Measurements from ENCODE around the gene CACNA1C. TPM values are rescaled to one million over a fixed set of nuclear protein-coding genes. Genes with fewer than 3 reads are reported as not detected.
A peak's percentile ranks its signal among the peaks of the same experiment; 100 is the strongest.

CACNA1C gene
- total and polyA plus RNA-seq, 2 of the 4 experiments (the other 2 are of a cell fraction): 1.6 to 2.6 TPM

- no peak overlapping the region for H3K4me3 ChIP-seq (ENCODE audit: insufficient read depth, low read depth, low read length)
- ChIA-PET CTCF (no interaction called here), POLR2A (ENCODE audit: unreplicated experiment) (no interaction called here)
- no peak overlapping the region for H3K18ac ChIP-seq (ENCODE audit: low read depth, low read length)
- no peak overlapping the region for H3K27ac ChIP-seq (ENCODE audit: insufficient read depth, low read length)
- peaks cover 4 to 9% of the 10 kb centered on the region in 2 experiments; a peak in 2 of 4 replicates for H3K79me1 ChIP-seq (ENCODE audit: low read depth in 1 of 2, low read length in 2 of 2)
- no peak overlapping the region for H4K5ac ChIP-seq (ENCODE audit: low read depth, low read length)
- no peak overlapping the region for H2AK5ac ChIP-seq (ENCODE audit: low read depth, low read length)
- BruUV-seq (replicated peaks): no TSS peak
- H4K20me1 ChIP-seq (ENCODE audit: insufficient read depth, low read length): peaks cover 4% of the 10 kb centered on the region
- no peak overlapping the region for H2BK15ac ChIP-seq (ENCODE audit: low read depth, low read length)
- H3K27me3 ChIP-seq (ENCODE audit: control insufficient read depth, insufficient read depth, low read length): no peaks in the 10 kb centered on the region
- peak overlapping the region; percentile 37; the same call in 1 of the 2 replicates for H2BK120ac ChIP-seq (ENCODE audit: low read depth, low read length)
- no peak overlapping the region for H2BK20ac ChIP-seq (ENCODE audit: low read depth, low read length)
- H3K4me1 ChIP-seq (ENCODE audit: control insufficient read depth, insufficient read depth, low read length): peaks cover 30% of the 10 kb centered on the region
- in situ Hi-C loops (cut with MboI; ENCODE audit: low sequenced_read_pairs) (no loop called here), dilution Hi-C loops (cut with HindIII; ENCODE audit: low sequenced_read_pairs, unreplicated experiment) (no loop called here), intact Hi-C loops (cut with micrococcal nuclease) (no loop called here)
- TF ChIP-seq RCOR1 (IDR thresholded peaks at IDR 0.05; ENCODE audit: insufficient replicate concordance, low read length) (no peak), POLR2A (IDR thresholded peaks at IDR 0.05; ENCODE audit: low read depth, low read length) (no peak), CTCF (conservative IDR thresholded peaks at IDR 0.05; ENCODE audit: low read depth, low read length) (no peak), CEBPB (IDR thresholded peaks at IDR 0.05; ENCODE audit: low read depth, low read length) (no peak), BHLHE40 (IDR thresholded peaks at IDR 0.05; ENCODE audit: low read depth, low read length) (no peak), MAZ (IDR thresholded peaks at IDR 0.05; ENCODE audit: borderline replicate concordance, low read depth, low read length) (no peak), MAFK (IDR thresholded peaks at IDR 0.05; ENCODE audit: low read depth, low read length) (no peak), RAD21 (IDR thresholded peaks at IDR 0.05; ENCODE audit: low read length) (no peak), ELK1 (IDR thresholded peaks at IDR 0.05; ENCODE audit: borderline replicate concordance, low read depth, low read length) (no peak), CHD1 (IDR thresholded peaks at IDR 0.05; ENCODE audit: low read depth, low read length) (no peak), FOS (IDR thresholded peaks at IDR 0.05; ENCODE audit: low read depth, low read length) (no peak), NFE2L2 (IDR thresholded peaks at IDR 0.05; ENCODE audit: low read depth, low read length) (no peak), SMC3 (IDR thresholded peaks at IDR 0.05; ENCODE audit: low read depth, low read length) (no peak), MXI1 (IDR thresholded peaks at IDR 0.05; ENCODE audit: borderline replicate concordance, low read depth, low read length) (no peak), USF2 (IDR thresholded peaks at IDR 0.05; ENCODE audit: low read depth, low read length) (no peak), RFX5 (IDR thresholded peaks at IDR 0.05; ENCODE audit: low read depth, low read length) (no peak)
- H3K4ac ChIP-seq (ENCODE audit: low read depth, low read length): no peak overlapping the region
- no peak overlapping the region for H2AK9ac ChIP-seq (replicated peaks; ENCODE audit: low read depth, low read length, poor library complexity)
- no peak overlapping the region for H3K56ac ChIP-seq (ENCODE audit: extremely low read depth, insufficient read depth, low read length)
- ATAC-seq (ENCODE audit: low read depth) (no peak), DNase-seq (no peak)
- H2AFZ ChIP-seq (replicated peaks; ENCODE audit: low read length, poor library complexity): no peak overlapping the region
- H3K23ac ChIP-seq (ENCODE audit: low read depth, low read length): no peak overlapping the region
- H2BK5ac ChIP-seq (ENCODE audit: low read depth, low read length, poor library complexity, severe bottlenecking): no peak overlapping the region
- no peak overlapping the region for H3K4me2 ChIP-seq (ENCODE audit: low read depth, low read length)
- H3K9me3 ChIP-seq (ENCODE audit: control insufficient read depth, insufficient read depth, low read length): no peaks in the 10 kb centered on the region; the same call in 1 of the 2 replicates
- no peak overlapping the region for H3K9ac ChIP-seq (ENCODE audit: low read depth, low read length)
- 0 out of 2 replicates have a peak overlapping the region, but pooled peaks have one; percentile 14 for H4K91ac ChIP-seq (ENCODE audit: insufficient read depth, low read depth, low read length)
- peaks cover 25% of the 10 kb centered on the region for H3K9me1 ChIP-seq (ENCODE audit: insufficient read depth, low read length)
- H3K14ac ChIP-seq (replicated peaks; ENCODE audit: low read depth, low read length): no peak overlapping the region
- no peaks in the 10 kb centered on the region for H3K36me3 ChIP-seq (ENCODE audit: control insufficient read depth, insufficient read depth, low read length)
- no CpG with 5 or more reads among the region's 4 CpGs for WGBS, 2 experiments (ENCODE audit: extremely low coverage in 2 of 2, insufficient read length in 1 of 2)
- no peak overlapping the region for H4K8ac ChIP-seq (ENCODE audit: low read depth in 2 of 2, low read length in 2 of 2)
Measured at GRCh38 chr12:2306735-2307134, 253.9 kb downstream of the CACNA1C start.

Data from IMR-90 (cell line).